Measurements from ENCODE around the gene DONSON. TPM values are rescaled to one million over a fixed set of nuclear protein-coding genes. Genes with fewer than 3 reads are reported as not detected.
A peak's percentile ranks its signal among the peaks of the same experiment; 100 is the strongest.

DONSON gene
- total and polyA plus RNA-seq, 9 of the 15 experiments (the other 6 are each of a cell fraction or from before 2014, with no cell fraction given), result 26.7 to 124 (median 62.6) TPM

DNA sequence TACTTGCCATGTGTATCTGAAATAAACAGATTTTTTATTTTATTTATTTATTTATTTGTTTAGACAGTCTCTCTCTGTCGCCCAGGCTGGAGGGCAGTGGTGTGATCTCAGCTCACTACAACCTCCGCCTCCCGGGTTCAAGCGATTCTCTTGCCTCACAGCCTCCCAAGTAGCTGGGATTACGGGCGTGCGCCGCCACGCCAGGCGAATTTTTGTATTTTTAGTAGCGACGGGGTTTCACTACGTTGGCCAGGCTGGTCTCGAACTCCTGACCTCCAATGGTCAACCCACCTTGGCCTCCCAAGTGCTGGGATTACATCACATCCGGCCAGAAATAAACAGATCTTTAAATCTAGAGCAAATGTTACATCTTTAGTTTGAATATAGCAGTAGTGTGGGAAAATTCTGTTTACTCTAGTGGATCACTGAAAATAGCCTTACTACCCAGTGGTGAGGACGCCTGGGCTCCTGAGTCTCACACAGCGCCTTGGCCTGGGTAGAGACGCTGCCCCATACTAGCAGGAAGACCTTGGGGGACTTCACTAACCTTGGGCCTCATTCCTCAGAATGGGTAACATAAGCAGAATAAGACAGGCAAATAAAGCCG lies 47.3 kb downstream of the DONSON start (continued):
- TF ChIP-seq, protein P1, sequence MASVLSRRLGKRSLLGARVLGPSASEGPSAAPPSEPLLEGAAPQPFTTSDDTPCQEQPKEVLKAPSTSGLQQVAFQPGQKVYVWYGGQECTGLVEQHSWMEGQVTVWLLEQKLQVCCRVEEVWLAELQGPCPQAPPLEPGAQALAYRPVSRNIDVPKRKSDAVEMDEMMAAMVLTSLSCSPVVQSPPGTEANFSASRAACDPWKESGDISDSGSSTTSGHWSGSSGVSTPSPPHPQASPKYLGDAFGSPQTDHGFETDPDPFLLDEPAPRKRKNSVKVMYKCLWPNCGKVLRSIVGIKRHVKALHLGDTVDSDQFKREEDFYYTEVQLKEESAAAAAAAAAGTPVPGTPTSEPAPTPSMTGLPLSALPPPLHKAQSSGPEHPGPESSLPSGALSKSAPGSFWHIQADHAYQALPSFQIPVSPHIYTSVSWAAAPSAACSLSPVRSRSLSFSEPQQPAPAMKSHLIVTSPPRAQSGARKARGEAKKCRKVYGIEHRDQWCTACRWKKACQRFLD (CRISPR knock-in tag; IDR thresholded peaks at IDR 0.05), result no peak
- TF ChIP-seq TCF7L2 (IDR thresholded peaks at IDR 0.05; ENCODE audit: low read depth, low read length) (no peak), KDM2B (CRISPR knock-in tag; IDR thresholded peaks at IDR 0.05) (no peak), ZNF75A (CRISPR knock-in tag; IDR thresholded peaks at IDR 0.05) (no peak), U2AF1 (optimal IDR thresholded peaks at IDR 0.05; ENCODE audit: low read depth, low read length) (no peak), PTTG1 (tag; IDR thresholded peaks at IDR 0.05; ENCODE audit: low read depth) (no peak), SIRT6 (IDR thresholded peaks at IDR 0.05; ENCODE audit: low read depth, low read length) (no peak), TAF9B (IDR thresholded peaks at IDR 0.05; ENCODE audit: partially characterized antibody) (no peak), CREBBP (IDR thresholded peaks at IDR 0.05; ENCODE audit: low read depth, low read length) (no peak), RBM39 (optimal IDR thresholded peaks at IDR 0.05; ENCODE audit: low read depth, low read length) (peak; percentile 59), SMC3 (conservative IDR thresholded peaks at IDR 0.05; ENCODE audit: insufficient read depth, low read depth, low read length) (no peak), SREBF1 (IDR thresholded peaks at IDR 0.05; ENCODE audit: borderline replicate concordance, low read depth, low read length) (no peak), GATA2 (CRISPR knock-in tag; IDR thresholded peaks at IDR 0.05) (no peak), CC2D1A (IDR thresholded peaks at IDR 0.05) (peak; percentile 44; the same call in 1 of the 2 replicates), RBM25 (IDR thresholded peaks at IDR 0.05; ENCODE audit: low read depth, low read length, severe bottlenecking) (peak; percentile 3), POLR2H (tag; IDR thresholded peaks at IDR 0.05; ENCODE audit: low read depth) (no peak), LEF1 (IDR thresholded peaks at IDR 0.05) (no peak), FOXM1 (IDR thresholded peaks at IDR 0.05; ENCODE audit: low read depth) (0 out of 2 replicates have a peak, but pooled peaks have one; percentile 17), FOXM1 (CRISPR knock-in tag; IDR thresholded peaks at IDR 0.05; ENCODE audit: low read depth) (no peak)
- TF ChIP-seq, protein P2, sequence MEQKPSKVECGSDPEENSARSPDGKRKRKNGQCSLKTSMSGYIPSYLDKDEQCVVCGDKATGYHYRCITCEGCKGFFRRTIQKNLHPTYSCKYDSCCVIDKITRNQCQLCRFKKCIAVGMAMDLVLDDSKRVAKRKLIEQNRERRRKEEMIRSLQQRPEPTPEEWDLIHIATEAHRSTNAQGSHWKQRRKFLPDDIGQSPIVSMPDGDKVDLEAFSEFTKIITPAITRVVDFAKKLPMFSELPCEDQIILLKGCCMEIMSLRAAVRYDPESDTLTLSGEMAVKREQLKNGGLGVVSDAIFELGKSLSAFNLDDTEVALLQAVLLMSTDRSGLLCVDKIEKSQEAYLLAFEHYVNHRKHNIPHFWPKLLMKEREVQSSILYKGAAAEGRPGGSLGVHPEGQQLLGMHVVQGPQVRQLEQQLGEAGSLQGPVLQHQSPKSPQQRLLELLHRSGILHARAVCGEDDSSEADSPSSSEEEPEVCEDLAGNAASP (IDR thresholded peaks at IDR 0.05), result no peak
- TF ChIP-seq, protein P3, sequence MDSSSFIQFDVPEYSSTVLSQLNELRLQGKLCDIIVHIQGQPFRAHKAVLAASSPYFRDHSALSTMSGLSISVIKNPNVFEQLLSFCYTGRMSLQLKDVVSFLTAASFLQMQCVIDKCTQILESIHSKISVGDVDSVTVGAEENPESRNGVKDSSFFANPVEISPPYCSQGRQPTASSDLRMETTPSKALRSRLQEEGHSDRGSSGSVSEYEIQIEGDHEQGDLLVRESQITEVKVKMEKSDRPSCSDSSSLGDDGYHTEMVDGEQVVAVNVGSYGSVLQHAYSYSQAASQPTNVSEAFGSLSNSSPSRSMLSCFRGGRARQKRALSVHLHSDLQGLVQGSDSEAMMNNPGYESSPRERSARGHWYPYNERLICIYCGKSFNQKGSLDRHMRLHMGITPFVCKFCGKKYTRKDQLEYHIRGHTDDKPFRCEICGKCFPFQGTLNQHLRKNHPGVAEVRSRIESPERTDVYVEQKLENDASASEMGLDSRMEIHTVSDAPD (CRISPR knock-in tag; IDR thresholded peaks at IDR 0.05), result no peak
- TF ChIP-seq, protein P4, sequence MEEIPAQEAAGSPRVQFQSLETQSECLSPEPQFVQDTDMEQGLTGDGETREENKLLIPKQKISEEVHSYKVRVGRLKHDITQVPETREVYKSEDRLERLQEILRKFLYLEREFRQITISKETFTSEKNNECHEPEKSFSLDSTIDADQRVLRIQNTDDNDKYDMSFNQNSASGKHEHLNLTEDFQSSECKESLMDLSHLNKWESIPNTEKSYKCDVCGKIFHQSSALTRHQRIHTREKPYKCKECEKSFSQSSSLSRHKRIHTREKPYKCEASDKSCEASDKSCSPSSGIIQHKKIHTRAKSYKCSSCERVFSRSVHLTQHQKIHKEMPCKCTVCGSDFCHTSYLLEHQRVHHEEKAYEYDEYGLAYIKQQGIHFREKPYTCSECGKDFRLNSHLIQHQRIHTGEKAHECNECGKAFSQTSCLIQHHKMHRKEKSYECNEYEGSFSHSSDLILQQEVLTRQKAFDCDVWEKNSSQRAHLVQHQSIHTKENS (CRISPR knock-in tag; IDR thresholded peaks at IDR 0.05), result no peak
- TF ChIP-seq, protein P5, sequence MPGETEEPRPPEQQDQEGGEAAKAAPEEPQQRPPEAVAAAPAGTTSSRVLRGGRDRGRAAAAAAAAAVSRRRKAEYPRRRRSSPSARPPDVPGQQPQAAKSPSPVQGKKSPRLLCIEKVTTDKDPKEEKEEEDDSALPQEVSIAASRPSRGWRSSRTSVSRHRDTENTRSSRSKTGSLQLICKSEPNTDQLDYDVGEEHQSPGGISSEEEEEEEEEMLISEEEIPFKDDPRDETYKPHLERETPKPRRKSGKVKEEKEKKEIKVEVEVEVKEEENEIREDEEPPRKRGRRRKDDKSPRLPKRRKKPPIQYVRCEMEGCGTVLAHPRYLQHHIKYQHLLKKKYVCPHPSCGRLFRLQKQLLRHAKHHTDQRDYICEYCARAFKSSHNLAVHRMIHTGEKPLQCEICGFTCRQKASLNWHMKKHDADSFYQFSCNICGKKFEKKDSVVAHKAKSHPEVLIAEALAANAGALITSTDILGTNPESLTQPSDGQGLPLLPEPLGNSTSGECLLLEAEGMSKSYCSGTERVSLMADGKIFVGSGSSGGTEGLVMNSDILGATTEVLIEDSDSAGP (CRISPR knock-in tag; IDR thresholded peaks at IDR 0.05), result no peak
